ENCODE results near the gene RWDD4. TPM values are rescaled to one million over a fixed set of nuclear protein-coding genes. Genes with fewer than 3 reads are reported as not detected.

The RWDD4 gene
- polyA plus RNA-seq, 2 of the 4 experiments (the other 2 are of a cell fraction) = 18.7 to 20.4 TPM

- H3K4me3 ChIP-seq = no peak overlapping the region
- CTCF ChIA-PET = interaction anchor here (0.7 kb wide), 1 partner anchor 118 kb away, joined by 3 read pairs; no protein-coding TSS in a partner anchor
- no peaks in the 10 kb centered on the region for H3K4me1 ChIP-seq
- POLR2A ChIA-PET = no interaction called here
- no peak for FAIRE-seq
- no peak for TF ChIP-seq RAD21 (conservative IDR thresholded peaks at IDR 0.05 in 1 of 2, IDR thresholded peaks at IDR 0.05 in 1 of 2)
- TF ChIP-seq, protein P1, sequence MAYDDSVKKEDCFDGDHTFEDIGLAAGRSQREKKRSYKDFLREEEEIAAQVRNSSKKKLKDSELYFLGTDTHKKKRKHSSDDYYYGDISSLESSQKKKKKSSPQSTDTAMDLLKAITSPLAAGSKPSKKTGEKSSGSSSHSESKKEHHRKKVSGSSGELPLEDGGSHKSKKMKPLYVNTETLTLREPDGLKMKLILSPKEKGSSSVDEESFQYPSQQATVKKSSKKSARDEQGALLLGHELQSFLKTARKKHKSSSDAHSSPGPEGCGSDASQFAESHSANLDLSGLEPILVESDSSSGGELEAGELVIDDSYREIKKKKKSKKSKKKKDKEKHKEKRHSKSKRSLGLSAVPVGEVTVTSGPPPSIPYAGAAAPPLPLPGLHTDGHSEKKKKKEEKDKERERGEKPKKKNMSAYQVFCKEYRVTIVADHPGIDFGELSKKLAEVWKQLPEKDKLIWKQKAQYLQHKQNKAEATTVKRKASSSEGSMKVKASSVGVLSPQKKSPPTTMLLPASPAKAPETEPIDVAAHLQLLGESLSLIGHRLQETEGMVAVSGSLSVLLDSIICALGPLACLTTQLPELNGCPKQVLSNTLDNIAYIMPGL (CRISPR knock-in tag; IDR thresholded peaks at IDR 0.05; ENCODE audit: borderline replicate concordance) = no peak
- TF ChIP-seq, protein P2, sequence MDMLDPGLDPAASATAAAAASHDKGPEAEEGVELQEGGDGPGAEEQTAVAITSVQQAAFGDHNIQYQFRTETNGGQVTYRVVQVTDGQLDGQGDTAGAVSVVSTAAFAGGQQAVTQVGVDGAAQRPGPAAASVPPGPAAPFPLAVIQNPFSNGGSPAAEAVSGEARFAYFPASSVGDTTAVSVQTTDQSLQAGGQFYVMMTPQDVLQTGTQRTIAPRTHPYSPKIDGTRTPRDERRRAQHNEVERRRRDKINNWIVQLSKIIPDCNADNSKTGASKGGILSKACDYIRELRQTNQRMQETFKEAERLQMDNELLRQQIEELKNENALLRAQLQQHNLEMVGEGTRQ (IDR thresholded peaks at IDR 0.05) = no peak
- no peak for TF ChIP-seq HOXB13 (CRISPR knock-in tag; IDR thresholded peaks at IDR 0.05; ENCODE audit: low read depth)
- TF ChIP-seq, protein P3, sequence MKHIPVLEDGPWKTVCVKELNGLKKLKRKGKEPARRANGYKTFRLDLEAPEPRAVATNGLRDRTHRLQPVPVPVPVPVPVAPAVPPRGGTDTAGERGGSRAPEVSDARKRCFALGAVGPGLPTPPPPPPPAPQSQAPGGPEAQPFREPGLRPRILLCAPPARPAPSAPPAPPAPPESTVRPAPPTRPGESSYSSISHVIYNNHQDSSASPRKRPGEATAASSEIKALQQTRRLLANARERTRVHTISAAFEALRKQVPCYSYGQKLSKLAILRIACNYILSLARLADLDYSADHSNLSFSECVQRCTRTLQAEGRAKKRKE (CRISPR knock-in tag; IDR thresholded peaks at IDR 0.05; ENCODE audit: low read depth) = no peak
- no peak for TF ChIP-seq PHF8 (IDR thresholded peaks at IDR 0.05; ENCODE audit: borderline replicate concordance, low read depth)
- TF ChIP-seq HOXB5 (CRISPR knock-in tag; IDR thresholded peaks at IDR 0.05) = no peak
- no peak for TF ChIP-seq ZSCAN20 (CRISPR knock-in tag; IDR thresholded peaks at IDR 0.05)
- no peak overlapping the region for H3K4me2 ChIP-seq
- DNase-seq (ENCODE audit: low read depth in 1 of 2, low spot score in 1 of 2) = no peak
- no peak overlapping the region for H3K27ac ChIP-seq
- no peak for ATAC-seq
- WGBS (ENCODE audit: missing lambda C conversion rate) = 83% methylated on average over 2 of the region's 2 CpGs
- H3K9me3 ChIP-seq = no peaks in the 10 kb centered on the region
These were observed 27.5 kb upstream of the RWDD4 start for GRCh38 chr4:183686461-183686860.

DNA sequence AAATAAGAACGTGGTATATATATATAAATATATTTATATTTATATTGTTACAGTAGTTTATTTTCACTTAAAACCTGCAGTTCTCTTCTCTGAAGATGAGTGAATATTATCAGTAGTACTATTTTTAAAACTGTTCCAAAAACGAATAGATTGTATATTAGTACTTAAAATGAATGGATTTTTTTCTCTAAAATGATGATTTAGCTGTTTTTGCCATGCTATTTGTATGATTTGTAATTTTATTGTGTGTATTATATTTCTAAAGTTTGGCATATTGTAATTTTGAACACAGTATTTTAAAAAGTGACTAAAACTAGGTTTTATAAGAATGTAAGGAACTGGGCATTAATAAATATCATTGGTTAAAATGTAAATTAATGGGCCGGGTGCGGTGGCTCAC lies 22.1 kb upstream of the RWDD4 start:
- ChIA-PET CTCF (no interaction called here), POLR2A (no interaction called here)
- TF ChIP-seq MAFK (IDR thresholded peaks at IDR 0.05; ENCODE audit: partially characterized antibody) (peak; percentile 46), RCOR1 (IDR thresholded peaks at IDR 0.05; ENCODE audit: low read depth, low read length) (no peak)
- no peak for ATAC-seq
- Histone ChIP-seq H3K4me2 (no peak overlapping the region), H3K27ac (no peak overlapping the region), H3K4me3 (no peak overlapping the region), H3K4me1 (no peaks in the 10 kb centered on the region), H3K9me3 (no peaks in the 10 kb centered on the region)
- FAIRE-seq = no peak
- WGBS (ENCODE audit: missing lambda C conversion rate) = 76% methylated on average over 4 of the region's 4 CpGs
- no peak for DNase-seq (ENCODE audit: low read depth in 1 of 2, low spot score in 1 of 2)

DNA sequence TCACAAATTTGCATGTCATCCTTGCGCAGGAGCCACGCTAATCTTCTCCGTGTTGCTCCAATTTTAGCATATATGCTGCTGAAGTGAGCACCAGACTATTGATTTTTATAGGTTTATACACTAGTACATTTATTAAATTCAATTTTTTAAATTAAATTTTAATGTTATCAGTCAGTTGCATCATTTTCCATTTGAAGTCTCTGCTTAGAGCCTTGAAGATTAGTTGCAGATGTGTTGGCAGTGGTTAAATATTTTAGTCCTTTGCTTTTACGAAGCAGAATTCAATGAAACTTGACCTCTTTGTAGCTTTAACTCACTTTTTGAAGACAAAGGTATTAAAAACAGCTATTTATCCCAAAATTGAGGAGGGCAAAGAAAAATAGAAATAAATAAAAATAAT lies 16.6 kb upstream of the RWDD4 start:
- Histone ChIP-seq H3K4me3 (no peak overlapping the region), H3K4me1 (no peaks in the 10 kb centered on the region), H3K27ac (no peak overlapping the region), H3K4me2 (no peak overlapping the region), H3K9me3 (no peaks in the 10 kb centered on the region)
- 96% methylated on average over 4 of the region's 4 CpGs for WGBS (ENCODE audit: missing lambda C conversion rate)
- no peak for TF ChIP-seq ELK1 (IDR thresholded peaks at IDR 0.05; ENCODE audit: low read depth, low read length)
- no peak for TF ChIP-seq TP53 (CRISPR knock-in tag; IDR thresholded peaks at IDR 0.05)
- TF ChIP-seq RAD21 (conservative IDR thresholded peaks at IDR 0.05 in 1 of 2, IDR thresholded peaks at IDR 0.05 in 1 of 2) = no peak
- TF ChIP-seq POLR2A (IDR thresholded peaks at IDR 0.05; ENCODE audit: low read length) = no peak
- TF ChIP-seq, protein P4, sequence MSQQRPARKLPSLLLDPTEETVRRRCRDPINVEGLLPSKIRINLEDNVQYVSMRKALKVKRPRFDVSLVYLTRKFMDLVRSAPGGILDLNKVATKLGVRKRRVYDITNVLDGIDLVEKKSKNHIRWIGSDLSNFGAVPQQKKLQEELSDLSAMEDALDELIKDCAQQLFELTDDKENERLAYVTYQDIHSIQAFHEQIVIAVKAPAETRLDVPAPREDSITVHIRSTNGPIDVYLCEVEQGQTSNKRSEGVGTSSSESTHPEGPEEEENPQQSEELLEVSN (IDR thresholded peaks at IDR 0.05; ENCODE audit: borderline replicate concordance, low read depth) = no peak
- TF ChIP-seq FOSL2 (IDR thresholded peaks at IDR 0.05) = no peak
- TF ChIP-seq FOSL2 (CRISPR knock-in tag; IDR thresholded peaks at IDR 0.05) = no peak
- no peak for TF ChIP-seq CHD2 (IDR thresholded peaks at IDR 0.05; ENCODE audit: low read length, partially characterized antibody)
- FAIRE-seq (no peak), DNase-seq (ENCODE audit: low read depth in 1 of 2, low spot score in 1 of 2) (no peak), ATAC-seq (no peak)
- POLR2A ChIA-PET = no interaction called here
- CTCF ChIA-PET = no interaction called here
